Measurements from ENCODE around the gene RGS10.
"Not testable (repeated sequence)": the region's sequence is repeated elsewhere in the genome, so short reads cannot be mapped to it uniquely, and the experiment has no call there.

Gene RGS10

DNA sequence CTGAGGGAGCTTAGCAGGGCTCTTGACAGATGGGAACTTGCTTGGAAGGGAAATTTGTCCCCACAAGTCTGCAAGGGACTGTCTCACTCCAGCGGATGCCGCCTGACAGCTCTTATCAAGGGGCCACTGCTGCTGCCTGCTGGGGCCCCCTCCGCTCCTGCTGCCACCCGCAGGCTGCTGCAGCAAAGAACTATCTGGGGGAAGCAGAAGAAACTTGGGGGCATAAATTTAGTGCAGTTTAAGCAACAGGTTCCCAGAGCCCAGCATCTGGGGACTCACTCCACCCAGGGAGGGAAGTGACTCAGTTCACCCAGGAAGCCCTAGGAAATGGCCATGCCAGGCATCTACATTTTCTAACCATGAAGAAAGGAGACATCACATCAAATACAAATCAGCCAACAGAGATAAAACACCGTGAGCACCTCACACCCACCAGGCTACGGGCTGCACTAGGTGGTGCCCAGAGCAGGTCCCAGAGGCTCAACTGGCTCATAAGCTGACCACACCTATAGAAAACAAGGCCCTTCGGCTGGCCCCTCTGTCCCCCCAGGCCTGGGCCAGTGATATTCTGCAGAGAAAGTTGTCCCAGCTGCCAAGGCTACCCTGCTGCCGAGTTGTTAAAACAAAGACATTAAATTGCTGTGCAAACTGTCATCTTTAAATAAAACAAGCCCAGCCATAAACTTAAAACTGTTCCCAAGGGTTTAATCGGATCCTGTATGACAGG is 3.7 kb downstream of the RGS10 start:
- DNase-seq: no peak

DNA sequence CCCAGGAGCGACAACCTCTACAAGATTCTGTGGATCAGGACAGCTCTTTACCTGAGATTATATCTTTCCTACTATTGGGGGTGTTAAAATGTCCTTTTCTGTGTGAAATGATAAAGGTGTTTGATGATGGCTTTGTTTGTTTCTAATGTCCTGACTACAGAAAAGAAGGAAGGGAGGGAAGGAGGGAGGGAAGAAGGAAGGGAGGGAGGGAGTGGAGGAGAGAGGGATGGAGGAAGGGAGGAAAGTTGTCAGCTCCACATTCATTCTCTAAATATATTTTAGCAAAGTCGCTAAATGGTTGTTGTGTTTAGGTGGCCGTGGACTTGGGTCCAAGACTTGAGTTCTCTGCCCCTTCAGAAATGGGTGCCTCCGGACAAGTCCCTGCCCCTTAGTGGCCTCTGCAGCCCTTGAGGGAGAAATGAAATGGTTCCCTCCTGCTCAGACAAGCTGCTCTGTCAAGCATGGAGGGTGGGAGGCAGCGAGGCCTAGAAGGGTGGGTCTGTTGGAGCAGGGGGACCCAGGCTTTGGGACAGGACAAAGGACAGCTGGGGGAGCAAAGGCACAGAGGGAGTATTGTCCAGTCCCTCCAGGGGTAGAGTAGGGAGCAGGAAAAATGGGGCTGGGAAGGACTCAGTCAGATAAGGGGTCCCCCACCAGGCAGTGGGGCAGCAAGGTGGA is 4.4 kb downstream of the RGS10 start:
- DNase-seq: no peak

DNA sequence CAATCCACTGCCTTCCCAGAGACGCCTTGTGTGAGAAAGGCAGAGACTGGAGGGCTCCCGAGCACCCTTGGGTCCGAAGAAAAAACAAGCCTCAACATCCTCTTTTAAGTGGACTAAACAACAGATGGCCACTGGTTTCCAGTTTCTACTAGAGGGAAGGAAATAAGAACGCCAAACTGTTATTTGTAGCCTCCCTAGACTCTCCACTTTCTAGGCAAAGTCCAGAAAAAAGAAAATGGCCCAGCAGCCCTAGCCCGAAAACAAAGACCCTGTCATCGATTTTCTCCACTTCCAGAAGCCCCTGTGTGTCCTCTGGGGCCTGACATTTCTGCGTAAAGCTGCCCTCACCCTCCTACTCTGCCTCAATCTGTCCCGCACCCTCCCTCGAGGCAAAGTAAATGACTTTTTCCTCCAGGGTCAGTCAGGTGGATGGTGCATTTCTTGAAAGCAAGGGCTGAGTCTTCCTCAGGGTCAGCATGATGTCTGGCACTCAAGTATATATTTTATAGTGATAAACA is 6.0 kb downstream of the RGS10 start:
- DNase-seq: no peak

DNA sequence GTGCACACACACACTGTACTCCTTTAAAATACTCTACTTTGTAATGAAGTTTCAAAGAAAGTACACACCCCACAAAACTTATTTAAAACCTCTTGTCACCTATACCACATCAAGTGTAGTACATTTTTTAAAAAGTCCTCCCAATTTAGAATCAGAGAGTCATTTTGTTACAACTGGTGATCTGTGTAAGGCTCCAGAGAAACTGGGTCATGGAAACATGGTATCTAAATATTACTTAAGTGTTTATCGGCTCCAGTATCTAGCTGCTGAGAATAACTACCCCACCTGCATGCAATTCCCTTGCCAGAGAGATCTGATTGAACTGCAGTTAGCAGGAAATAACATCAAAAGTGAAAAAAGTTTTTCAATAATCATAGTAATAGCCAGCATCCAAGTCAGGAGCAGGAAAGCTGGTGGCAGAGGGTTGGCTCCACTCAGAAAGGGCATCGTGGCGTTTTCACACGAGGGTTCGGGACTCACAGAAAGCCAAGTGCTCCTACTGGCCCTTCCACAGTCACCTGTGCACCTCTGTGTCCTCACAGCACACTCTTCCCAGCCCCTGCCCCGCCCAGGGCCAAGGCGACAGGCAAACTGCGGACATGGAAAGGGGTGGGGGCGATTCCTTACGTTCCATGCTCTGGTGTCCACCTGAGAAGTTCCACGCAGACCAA is 6.5 kb downstream of the RGS10 start:
- DNase-seq: no peak

DNA sequence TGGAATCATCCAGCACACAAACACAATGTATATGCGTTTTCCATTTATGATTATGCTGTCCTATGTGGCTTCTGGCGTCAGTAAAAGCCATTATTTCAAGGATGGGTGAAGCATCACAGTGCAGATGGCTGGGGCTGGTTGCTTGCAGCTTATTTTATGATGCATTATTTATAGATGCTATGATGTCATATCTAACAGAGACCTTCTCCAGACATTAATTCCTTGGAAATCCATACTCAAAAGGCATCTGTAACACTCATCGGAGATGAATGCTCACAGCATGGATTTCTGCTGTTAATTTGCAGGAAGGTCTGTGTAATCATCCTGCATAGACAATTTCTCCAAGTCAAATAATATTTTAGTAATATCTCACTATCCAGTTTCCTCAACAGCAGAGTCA is 7.2 kb downstream of the RGS10 start:
- no peak for DNase-seq

DNA sequence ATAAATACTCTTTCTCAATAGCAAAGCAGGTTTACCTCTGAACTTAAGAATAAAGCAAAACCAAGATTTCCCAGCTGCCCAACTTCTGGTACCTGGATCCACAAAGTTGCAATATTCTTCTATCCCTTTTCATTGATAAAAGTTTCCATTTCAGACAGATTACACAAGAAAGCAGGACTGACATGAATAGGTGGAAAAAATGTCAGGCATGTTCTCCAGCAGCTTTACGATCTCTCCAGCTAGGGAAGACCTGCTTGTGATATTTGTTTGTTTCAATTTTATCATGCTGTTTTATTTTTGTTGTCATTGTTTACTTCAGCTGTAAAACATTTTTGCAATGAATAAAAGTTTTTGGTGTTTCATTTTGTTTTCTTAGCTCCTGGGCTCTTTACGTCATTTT is 9.0 kb downstream of the RGS10 start:
- DNase-seq: no peak

DNA sequence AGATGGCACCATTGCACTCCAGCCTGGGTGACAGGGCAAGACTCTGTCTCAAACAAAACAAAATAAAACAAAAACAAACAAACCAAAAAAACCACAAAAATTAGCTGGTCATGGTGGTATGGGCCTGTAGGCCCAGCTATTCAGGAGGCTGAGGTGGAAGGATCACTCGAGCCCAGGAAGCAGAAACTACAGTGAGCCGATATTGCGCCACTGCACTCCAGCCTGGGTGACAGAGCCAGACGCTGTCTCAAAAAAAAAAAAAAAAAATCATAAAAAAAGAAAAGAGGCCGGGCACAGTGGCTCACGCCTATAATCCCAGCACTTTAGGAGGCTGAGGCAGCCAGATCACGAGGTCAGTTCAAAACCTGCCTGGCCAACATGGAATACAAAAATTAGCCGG is 9.7 kb downstream of the RGS10 start:
- DNase-seq: not testable (repeated sequence)

DNA sequence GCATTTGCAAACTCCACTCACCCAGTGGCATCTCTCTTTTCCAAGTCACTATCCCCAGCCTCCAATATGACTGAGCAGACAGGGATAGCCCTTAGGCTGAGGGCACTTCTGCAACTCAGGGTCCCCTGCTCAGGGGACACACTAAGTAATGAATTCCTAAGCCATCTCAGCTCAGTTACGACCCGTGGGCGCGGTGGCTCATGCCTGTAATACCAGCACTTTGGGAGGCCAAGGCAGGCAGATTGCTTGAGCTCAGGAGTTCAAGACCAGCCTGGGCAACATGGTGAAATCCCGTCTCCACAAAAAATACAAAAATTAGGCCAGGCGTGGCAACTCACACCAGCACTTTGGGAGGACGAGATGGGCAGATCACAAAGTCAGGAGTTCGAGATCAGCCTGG is 10.3 kb downstream of the RGS10 start:
- DNase-seq: not testable (repeated sequence)

DNA sequence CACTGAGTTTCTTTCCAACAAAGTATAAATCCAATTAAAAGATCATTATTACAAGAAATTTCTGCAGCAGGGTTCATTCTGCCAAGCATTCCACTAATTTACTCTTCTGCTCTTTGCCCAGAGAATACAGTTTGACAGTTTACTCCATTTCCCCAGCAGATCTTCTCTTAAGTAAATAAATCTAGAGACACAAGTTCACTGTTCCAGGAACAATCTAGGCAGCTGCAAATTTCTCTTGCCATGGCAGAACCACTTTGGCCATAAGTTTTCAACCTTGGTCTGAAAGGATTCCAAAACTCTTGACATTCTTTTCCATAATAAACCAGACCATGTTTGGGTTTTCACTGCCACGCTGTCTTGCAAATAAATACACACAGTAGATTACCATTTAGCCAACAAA is 11.5 kb downstream of the RGS10 start:
- no peak for DNase-seq

DNA sequence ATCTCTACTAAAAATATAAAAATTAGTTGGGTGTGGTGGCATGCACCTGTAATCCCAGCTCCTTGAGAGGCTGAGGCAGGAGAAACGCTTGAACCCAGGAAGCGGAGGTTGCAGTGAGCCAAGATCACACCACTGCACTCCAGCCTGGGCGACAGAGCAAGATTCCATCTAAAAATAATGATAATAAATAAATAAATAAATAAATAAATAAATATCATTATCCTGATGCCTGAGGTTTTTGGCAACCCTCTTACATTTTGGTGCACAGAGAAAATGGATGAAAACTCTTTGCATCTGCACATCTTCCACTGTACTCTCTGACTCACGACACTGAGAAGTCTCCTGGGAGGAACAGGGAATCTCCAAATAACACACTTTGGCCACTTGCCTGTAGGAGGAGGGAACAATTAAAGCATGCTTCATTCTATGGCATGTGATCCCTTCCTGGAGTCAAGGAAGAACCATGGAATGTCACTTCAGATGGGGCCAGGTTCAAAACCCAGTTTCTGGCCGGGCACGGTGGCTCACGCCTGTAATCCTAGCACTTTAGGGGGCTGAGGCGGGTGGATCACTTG is 13.8 kb downstream of the RGS10 start:
- not testable (repeated sequence) for DNase-seq

DNA sequence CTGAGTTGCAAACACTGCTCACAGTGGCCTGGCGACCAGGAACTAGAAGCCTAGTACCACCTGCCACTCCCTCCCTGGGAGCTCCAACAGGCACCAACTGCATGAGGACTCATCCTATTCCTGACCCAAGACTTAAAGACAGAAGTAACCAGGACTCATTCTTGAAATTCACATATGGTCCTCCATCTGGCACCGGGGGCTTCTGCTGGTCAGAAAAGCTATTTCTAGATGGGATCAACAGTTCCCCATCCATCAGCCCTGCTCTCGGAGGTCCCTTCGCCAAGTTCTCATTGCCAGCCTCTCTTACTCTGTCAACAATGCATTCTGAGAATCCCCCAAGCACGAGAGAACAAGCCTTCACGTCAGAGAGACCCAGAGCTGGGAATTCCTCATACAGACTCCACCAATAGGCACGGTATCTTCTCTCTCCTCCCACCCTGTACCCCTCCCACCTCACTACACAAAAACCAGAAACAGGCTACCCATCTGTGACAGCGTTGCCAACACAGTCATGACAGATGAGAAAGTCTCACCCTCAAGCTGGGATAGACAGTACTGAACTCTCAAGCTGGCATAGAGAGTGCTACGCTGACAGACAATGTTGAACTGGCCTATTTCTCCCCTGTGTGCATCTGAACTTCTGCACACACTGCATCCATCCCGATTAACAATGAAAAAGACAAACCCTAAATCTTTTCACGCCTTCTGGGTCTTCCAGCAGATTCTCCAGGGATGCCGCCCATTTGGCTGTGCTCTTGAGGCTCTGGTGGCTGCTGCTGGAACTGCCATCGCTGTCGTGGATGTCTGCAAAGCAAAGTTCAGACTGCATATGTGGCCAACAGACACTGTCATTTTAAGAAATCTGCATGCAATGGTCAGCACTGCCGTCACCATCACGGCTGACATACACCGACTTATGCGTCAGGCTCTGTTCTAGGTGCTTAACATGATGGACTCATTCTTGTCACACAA is 15.6 kb downstream of the RGS10 start:
- no peak for DNase-seq

DNA sequence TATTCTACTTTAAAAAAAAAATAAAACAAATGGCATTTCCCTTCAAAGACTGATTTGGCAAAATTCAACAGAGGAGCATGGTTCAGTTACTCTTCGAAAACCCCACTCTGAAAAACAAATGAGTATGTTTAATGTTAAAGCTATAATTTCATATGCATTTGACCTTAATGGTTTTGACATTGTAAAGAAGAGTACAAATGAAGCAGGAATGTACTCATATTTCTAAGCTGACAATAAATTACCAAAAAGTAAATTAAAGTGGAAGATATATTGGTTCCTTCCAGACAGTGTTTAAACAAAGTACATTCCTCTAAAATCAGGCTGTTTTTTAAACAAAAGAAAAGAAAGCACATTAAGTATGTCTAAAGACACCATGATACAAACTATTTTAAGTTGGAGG is 16.4 kb downstream of the RGS10 start:
- no peak for DNase-seq

DNA sequence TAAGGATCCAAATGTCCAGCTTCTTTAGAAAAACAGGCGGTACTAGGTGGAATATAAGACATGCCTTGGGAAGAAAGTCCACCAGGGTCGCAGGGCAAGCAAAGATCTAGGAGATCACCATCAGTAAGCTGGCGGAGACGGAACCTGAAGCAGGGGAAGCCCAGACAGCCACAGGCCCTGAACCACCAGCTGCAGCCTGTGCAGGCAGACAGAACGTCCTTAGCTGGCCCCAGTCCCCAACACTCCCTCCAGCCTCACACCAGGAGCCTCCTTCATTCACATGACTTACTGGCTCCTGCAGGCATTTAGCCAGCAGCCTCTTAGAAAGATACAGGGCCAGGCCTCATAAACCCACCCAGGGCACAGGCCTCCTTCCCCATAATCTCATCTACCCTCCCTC is 17.4 kb downstream of the RGS10 start:
- DNase-seq: no peak

DNA sequence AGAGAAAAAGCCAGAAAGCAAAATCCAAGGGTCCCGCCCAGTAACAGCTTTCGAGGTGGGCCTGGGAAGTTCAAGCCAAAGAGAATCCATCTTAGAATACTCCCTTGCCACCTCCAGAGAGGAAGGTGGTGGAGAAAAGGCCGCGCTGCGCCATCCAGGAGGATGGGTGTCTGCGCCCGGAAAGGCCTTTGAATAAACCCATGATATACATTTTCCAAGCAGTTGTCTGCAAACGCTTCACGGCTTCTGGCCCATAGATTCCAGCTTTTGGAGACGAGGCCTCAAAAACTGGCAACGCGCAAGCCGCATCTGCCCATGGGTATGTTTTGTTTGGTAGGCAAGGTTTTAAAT is 17.8 kb downstream of the RGS10 start:
- DNase-seq: no peak

DNA sequence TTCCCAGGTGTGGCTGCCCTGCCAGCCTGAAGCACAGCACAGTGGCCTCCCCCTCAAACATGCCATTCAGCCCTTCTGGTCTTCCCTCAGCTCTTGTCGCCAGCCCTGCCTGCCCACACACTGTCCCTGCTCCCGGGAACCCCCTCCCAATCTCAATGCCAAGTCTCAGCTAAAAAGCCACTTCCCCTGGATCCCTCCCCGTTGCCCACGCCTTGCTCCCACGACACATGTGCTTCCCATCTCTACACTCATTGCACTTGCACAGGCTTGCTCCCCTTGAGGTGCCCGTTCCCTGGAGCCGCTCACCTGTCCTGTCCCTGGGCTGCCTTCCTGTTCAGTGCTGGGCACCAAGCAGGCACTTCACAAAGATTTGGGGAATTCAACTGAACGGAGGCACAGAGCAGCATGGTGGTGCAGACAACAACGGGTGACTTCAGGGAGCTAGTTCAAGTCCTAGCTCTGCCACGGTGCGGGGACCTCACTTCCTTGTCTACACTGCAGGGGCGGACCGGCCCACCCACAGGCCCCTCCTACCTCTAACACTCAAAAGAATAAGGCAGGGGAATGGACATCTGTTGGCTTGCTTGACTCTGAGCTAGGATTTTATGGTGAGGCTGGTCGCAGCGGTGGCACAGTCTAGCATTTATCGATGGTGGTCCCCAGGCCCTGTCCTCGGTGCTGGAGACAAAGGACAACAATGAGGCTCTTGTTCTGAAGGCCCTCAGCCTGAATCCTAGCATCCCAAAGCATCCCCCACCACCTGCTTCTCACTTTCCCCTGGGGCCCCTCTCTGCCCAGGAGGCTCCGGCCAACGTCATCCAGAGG is 18.4 kb downstream of the RGS10 start:
- DNase-seq: no peak

DNA sequence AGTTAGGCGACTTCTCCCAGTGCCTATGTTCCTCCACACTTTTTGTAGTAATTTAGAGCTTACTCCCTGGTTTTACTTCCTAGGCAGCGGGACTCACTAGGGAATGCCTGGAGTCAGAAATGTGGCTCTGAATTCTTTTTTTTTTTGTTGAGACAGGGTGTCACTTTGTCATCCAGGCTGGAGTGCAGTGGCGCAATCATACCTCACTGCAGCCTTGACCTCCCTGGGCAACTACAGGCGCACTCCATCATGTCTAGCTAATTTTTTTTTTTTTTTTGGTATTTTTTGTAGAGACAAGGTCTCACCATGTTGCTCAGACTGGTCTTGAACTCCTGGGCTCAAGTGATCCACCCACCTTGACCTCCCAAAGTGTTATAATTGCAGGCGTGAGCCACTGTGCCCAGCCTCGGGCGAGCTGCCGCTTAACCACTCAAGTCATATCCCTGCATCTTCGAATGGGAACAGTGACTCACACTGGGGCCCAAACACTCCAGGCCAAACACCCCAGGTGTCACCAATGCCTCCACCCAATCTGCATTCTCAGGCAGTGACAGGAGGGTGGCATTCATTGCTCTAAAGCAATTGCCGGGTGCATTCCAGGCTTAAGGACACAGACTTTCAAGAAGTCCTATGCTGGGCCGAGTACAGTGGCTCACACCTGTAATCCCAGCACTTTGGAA is 19.6 kb downstream of the RGS10 start:
- DNase-seq: no peak

DNA sequence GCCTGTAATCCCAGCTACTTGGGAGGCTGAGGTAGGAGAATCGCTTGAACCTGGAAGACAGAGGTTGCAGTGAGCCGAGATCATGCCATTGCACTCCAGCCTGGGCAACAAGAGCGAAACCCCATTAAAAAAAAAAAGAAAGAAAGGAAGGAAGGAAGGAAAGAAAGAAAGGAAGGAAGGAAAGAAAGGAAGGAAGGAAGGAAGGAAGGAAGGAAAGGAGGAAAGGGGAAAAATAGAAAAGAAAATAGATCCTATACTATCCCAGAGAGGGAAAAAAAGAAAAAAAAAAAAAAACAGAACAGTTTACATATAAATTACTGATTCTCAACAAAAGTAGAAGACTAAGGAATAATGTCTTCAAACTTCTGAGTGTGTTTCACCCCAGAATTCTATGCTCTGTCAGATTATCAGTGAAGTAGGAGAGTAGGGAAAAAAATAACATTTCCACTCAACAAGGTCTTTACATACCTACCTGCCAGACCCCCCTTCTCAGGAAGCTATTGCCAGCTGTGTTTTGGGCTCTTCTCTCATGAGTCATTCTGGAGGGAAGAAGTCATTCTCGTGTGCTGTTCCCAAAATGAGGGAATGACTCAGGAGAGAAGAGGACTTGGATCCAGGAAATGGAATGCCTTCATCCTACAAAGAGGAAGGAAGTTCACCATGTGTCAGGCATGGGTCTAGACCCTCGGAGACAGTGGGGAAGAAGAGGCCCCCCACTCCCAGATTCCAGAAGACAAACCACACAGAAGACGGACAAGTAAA is 20.9 kb downstream of the RGS10 start:
- no peak for DNase-seq

DNA sequence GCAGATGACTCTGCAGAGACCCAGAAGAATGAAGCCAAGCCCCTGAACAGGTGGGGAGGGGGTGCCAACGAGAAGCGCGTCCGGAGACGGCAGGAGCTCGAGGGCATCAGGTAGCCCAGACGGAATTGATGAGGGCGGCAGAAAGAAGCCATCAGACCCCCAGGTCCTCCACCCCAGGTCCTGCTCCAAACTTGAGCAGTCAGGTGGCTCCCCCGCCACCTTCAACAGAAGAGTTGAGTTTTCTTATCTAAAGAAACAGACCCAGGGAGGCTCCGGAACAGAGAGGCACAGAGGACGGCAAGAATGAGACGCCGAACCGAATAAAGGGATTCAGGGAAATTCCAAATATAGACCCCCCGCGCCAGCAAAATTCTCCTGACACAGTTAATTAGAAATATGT is 22.2 kb downstream of the RGS10 start:
- DNase-seq: no peak

DNA sequence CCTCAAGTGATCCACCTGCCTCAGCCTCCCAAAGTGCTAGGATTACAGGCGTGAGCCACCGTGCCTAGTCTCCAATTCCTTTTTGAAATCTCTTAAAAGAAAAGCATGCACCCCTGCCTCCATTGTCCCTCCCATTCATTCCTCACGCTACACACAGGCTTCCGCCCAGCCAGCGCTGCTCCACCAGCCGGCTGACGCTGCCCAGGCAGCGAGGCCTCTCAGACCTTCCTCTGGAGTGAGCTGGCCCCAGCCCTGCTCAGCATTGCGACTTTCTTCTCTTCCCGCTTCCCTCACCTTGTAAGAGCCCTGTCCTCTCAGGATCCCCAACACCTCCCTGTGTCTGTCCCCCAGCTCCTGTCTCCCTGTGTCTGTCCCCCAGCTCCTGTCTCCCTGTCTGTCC is 23.6 kb downstream of the RGS10 start:
- DNase-seq: no peak

DNA sequence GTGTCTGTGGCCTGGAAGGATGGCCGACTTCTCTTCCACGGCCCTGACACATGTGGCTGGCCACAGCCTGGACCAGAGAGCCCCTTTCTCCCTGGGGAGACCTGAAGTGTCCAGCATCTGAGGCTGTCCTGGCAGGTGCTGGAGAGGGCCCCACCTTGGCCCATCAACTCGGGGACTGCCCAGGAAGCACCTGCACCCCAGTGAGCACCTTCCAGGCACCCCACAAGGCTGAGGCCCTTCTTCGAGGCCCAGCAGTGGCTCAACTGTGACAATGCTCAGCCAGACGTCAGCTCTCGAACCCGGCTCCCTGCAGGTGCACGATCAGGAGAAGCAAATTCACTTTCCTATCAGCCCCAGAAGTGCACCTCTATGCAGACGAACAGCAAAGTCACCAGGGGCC is 24.3 kb downstream of the RGS10 start:
- DNase-seq: no peak

Data from T-helper 9 cell (primary cell).